Muscle of back (tissue), 11 donors: ENCODE measurements around the gene NAMPT. TPM values are rescaled to one million over a fixed set of nuclear protein-coding genes. Genes with fewer than 3 reads are reported as not detected.
"Not testable (repeated sequence)": the region's sequence is repeated elsewhere in the genome, so short reads cannot be mapped to it uniquely, and the experiment has no call there.

Source experiments
- DNase-seq, 3 donors: peaks; one replicate each; pipeline versions ENCODE4 v3.0.0 to v3.0.0-alpha.2; 2013
- polyA plus RNA-seq, 10 donors: library from polyadenylated mRNA; unstranded; fragments of 120-200 nt; gene quantifications; one replicate each; pipeline ENCODE4 v1.2.1, GENCODE V29; 2013; ENCODE audit not compliant: insufficient read length in 10 of 10

Gene NAMPT
- polyA plus RNA-seq, 10 donors: 17.7 to 27.3 (median 21.2) TPM

DNA sequence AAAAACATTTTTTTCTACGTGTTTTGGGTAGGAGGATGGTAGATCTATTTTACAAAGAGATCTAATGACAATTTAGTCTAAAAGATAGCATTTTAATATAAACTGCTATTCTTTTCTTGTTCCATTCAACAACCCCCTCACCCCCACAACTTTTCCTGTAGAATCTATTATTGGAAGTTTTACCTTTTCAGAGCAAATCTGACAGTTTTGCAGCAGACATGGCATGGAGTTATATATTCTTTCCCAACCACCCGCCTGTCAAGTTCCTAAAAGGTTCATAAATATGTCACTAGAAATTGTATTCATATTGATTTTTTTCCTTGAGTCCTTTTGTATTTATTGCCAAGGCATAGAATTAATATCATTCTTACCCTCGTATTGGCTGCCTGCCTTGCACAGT lies 21.5 kb upstream of the NAMPT start:
- DNase-seq: no peak

DNA sequence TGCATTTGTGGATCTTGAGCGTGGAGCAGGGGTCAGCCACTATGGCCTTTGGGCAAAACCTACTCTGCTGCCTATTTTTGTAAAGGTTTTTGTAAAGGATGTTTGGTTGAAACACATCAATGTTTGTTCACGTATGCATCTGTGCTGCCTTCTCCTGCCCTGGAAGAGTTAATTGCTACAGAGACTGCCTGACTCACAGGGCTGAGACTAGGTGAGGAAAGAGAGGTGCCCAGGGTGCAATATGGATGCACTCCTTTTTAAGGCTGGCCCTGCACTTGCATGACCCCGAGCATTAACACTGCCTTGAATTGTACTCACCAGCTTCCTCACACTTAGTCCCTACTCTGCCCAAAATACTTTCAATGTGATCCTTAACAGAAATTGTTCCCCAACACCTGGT lies 20.9 kb upstream of the NAMPT start:
- no peak for DNase-seq

DNA sequence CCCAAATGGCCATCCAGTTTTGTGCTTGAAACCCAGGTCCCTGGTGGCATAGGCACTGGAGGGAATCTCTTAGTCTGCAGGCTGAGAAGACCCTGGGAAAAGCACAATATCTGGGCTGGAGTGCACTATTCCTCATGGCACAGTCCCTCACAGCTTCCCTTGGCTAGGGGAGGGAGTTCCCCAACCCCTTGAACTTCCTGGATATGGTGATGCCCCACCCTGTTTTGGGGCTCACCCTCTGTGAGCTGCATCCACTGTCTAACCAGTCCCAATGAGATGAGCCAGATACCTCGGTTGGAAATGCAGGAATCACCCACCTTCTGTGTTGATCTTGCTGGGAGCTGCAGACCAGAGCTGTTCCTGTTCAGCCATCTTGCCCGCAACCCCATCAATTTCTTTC lies 19.8 kb upstream of the NAMPT start:
- no peak for DNase-seq

DNA sequence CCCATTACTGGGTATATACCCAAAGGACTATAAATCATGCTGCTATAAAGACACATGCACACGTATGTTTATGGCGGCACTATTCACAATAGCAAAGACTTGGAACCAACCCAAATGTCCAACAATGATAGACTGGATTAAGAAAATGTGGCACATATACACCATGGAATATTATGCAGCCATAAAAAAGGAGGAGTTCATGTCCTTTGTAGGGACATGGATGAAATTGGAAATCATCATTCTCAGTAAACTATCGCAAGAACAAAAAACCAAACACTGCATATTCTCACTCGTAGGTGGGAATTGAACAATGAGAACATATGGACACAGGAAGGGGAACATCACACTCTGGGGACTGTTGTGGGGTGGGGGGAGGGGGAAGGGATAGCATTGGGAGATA lies 13.8 kb upstream of the NAMPT start:
- not testable (repeated sequence) for DNase-seq

DNA sequence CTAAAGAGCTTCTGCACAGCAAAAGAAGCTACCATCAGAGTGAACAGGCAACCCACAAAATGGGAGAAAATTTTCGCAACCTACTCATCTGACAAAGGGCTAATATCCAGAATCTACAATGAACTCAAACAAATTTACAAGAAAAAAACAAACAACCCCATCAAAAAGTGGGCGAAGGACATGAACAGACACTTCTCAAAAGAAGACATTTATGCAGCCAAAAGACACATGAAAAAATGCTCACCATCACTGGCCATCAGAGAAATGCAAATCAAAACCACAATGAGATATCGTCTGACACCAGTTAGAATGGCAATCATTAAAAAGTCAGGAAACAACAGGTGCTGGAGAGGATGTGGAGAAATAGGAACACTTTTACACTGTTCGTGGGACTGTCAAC lies 13.4 kb upstream of the NAMPT start:
- DNase-seq: not testable (repeated sequence)

DNA sequence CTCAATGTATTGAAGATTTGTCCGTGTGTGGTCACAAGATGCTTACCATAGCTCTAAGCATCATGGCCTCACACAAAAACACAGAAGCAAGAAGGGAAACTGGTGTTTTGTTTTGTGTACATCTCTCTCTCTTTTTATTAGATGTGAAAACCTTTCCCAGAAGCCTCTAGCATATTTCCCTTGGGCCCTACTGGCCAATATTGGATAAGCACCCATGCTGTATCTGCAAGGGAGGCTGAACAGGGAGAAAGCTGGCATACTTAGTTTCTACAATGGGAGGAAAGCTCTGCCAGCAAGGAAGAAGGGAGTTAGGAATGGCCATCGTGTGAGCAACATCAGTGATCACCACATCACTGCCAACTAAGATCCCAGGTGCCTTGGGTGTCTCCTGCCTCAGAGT lies 9.6 kb upstream of the NAMPT start:
- DNase-seq: no peak

DNA sequence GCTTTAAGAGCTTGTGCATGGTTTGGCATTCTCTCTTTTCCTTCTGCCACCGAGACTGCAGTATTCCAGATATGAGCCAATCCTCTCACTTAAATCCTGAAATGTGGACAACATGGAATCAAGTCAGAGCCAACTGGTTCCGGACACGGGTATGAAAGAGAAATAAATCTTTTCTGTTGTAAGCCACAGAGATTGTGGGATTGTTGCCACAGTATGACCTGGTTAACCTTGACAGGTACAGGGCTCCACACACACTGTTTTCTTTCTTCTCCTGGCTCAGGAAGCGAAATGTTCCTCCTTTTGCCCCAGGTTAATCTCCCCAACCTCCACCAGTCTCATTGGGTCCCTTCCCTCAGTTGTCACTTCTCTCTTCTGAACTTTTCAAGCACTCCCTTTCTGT lies 6.5 kb upstream of the NAMPT start:
- DNase-seq: no peak

DNA sequence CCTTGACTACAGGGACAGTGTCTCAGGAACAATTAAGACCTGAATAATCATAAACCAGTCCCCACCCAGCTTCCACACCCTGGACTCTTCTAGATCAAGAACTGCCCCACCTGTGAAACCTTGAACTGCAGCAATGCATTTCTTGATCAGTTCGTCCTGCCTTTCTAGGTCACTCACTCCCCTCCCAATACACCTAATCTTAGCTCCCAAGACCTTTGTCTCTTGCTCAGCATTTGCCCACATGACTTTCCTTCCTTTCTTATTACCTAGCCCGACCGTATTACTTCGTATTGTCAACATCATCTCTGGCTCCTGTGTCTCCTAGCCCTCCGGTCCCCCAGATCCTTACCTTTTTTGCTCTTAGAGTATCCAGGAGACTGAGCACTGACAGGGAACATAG lies 5.5 kb upstream of the NAMPT start:
- DNase-seq: no peak

DNA sequence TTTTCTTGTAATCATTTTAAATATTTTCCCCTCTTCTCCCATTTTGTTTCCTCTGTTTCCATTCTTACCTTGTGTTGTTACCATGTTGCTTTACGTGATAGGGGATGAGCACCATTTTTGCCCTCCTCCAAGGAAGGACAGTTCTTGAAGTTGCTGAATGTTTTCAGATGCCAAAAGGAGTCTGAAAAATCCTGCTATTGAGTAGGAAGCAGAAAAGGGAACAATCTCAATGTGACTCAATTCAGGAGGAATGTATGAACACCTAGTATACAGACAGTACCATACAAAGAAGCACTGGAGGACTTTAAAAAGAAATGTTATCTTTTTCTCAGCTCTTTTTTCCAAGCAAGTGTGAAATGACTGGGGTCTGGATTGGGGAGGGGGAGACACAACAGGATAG lies 5.1 kb upstream of the NAMPT start:
- no peak for DNase-seq

DNA sequence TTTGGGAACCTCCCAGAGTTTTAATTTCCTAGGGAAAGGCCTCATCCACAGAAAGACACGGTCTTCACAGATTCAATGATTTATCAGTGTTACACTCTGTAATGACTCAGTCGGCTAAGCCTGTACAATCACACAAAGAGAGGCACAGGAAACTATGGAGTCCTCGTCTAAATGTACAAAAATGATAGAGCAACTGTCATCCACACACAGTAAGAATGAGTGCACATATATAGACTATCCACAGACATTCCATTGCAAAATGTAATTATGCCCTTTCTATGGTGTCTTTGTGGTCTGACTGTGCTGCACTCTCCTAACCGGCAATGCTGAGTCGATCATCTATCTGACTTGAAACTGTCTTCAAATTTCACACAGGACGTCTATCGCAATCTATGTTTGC lies 3.5 kb upstream of the NAMPT start:
- DNase-seq: no peak

DNA sequence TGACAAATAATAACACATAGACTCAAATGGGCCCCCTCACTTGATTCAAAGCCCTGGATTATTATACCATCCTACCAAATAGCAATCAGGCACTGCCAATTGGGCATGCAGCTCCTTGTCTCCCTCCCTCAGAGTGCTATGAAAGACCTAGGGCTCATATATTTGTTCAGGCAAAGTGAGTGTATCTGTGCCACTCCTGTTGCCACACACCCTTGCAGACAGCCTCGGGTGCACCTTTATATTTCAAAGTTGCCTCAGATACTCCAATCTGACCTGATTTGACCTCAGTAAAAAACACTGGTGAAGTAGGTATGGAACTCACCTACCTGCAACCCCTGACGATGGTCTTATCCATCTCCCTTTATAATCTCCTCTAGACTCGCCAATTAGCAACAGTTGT lies 3.0 kb upstream of the NAMPT start:
- DNase-seq: no peak

DNA sequence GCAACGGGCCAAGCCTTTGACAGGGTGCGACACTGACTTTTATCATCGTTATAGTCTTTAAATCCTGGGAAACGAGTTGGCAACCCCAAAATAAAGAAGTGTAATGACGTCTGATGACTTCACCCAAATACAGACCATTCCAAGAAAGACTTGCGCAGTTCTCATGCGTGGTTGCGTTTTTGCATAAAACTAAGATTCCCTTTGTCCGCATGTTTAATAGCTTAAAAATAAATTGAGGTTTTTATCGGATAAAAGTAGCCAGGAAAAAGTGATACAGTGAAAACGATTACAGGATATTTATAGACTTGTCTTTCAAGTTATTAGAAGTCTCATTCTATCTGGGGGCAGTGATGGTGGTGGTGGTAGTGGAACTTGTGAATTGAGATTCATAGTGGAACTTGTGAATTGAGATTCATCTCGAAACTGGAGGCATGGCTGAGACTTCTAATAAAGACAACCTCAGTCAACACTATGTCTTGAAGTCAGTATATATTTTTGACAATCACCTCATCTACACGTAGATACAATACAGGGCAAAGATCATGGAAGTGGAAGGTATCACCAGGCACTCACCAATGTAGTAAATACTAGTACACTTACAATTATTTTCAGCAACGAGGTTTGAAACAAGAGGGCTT lies 1.2 kb upstream of the NAMPT start:
- peak in 1 of 3 donors; percentile 13 for DNase-seq

DNA sequence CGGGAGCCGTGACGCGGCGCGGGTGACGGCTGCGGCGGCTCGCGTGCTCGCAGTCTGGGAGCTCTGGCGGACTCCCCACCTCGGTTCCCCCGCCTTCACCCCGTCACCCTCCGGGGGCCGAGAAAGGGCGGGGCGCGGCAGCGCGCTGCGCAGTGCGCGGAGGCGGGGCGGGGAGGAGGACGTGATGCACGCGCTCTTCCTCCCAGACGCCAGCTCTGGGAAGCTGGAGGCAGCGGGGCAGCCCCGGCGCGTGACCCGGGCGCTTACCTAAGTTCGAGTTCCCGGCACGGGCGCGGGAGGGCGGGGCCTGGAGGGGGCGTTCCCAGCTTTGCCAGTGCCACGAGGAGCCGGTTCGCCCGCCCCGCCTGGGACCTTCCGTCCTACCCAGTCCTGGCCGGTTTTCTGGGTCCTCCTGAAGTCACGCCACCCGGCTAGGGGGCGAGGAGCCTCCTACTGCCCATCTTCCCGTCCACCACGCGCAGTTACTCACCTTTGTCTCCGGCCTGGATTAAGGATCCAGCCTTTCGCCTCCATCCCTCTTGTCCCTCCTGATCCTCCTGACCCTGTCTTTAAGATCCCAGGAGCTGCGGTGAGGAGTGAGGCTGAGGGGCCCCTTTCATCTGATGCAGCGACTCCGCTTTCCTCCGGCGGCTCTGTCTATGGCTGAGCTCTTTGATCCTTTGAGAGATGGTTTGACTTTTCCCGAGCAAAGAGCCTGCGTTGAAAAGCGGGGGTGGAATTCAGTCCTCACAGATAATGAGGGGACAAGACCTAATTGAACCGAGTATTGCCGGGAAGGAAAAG lies 470 bp upstream of the NAMPT start:
- peak; percentile 97 to 99 (median 97) for DNase-seq

DNA sequence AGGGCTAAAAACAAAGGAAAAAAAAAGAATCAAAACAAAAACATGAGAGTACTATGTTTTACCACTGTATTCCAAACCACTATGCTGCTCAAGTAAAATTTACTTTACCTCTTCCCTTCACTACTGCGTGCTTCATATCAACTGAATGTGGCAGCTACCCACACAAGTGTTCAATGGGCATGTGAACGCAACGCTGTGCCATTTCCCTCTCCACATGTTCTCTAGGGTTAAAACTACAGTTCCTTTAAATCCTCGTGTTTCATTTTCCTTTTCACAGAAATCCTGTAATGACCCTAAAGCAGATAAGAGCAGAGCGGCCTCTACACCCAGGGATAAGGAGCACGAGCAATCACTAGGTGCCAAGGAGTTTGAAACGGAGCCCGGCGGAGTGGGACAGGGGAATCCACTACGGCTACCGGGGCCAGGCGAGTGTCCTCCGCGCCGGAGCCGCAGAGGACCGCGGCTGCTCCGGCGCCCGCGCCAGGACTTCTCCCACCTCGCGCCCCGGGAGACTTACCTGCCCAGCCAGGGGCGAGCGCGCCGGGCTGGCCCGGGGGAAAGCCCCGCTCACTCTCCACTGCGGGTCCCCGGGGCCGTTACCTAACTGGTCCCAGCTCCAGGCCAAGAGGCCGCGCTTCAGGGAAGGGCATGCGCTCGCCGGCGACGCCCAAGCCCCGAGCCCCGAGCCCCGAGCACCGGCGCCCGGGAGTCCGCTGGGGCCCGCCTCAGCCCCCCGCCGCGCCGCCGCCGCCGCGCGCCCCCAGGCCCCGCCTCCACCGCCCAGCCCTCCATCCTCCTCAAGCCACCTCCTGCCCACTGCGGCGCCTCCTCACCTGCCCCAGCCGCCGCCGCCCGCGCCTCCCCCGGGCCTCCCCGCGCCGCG lies 711 bp downstream of the NAMPT start:
- peak; percentile 19 to 78 (median 50) for DNase-seq

DNA sequence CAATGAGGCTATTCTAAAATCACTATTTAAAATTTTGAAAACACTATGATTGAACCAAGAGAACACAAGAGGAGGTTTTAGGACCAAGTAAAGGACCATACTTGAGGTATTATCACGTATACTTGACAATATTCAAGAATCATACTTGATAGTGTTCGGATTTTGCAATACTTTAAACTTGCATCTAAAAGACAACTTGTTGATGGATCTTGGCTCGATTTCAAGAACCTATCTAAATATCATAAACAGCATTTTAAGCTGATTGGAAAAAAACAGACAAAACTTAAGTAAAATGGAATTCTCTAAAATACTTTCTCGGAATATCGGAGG lies 1.3 kb downstream of the NAMPT start:
- DNase-seq: no peak

DNA sequence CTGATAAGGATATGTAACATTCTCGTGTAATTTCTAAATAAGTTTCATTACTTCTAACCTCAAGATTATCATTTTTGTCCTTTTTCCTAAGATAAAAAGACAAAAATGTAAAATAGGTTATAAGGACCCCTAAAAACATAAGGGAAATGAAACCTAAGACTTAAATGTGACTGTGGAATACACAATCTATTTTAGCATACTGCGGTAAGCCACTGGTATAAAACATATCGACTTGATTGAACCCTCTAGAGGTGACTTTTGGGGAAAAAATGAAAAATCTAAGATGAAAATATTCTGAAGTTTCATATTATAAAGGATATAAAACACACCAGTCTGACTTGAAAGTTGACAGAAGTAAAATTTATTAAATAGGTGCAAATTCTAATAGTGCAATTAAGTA lies 1.9 kb downstream of the NAMPT start:
- DNase-seq: no peak

DNA sequence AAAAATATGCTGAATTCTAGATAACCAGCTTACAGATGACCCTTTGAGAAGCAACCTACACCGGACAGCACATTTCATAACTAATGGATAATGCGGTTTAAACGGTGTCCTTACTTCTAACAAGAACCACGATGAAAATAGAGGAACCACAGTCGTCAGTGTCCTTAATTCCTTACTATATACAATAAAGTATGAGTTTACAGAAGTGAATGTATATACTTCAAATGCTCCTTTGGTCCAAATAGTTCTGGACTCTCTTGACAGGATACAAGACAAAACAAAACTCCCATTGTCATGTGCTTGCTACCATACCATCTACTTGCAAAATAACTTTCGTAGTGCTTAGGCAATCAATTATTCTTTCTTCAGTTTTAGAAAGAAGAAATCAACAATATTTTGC lies 2.4 kb downstream of the NAMPT start:
- DNase-seq: peak in 1 of 3 donors; percentile 2

DNA sequence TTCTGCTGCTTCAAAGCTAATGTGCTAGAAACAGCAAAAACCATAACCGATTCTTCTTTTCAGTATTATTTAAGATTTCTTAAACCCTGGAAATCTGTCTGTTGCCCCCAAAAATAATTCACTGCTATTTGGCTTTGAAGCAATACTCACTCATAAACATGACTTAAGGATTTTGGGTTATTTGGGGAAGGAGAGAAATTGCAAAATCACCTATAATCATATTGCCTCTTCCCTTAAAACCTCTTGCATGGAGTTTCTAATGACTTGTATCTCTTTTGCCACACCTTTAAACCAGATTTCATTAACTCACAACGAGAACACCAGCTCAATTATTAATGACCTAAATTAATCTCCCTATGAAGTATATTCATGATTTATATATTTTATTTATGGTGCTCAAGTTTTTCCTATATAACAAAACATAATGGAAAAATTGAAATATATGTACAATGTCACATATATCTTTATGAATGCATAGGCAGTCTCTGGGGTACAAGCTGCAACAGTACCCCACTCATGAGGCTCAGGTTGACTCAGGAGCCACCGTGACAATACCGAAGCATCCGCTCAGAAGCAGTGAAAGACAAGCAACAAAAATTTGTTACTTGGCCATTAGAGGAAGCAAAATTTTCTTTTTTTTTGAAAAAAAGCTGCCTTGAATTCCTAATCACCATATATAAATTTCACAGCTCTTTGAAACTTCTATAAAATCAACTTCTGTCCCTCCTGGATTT lies 3.0 kb downstream of the NAMPT start:
- DNase-seq: no peak

DNA sequence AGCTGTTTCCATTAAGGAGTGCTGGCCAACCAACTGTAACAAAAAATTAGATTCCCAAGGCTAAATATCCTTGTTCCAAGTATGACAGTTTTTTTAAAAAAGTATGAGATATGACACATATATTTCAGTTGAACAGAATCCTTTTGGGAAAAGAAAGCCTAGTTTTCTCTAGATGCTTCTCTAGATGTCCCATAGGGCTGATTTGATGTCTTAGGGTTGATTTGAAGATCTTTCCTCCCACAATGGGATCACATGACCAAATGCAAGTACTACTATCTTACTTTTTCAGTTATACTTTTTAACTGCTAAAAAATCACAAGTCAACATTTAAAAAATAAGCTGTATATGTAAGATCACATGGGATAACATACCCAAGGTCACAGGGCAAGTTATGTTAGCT lies 3.7 kb downstream of the NAMPT start:
- DNase-seq: no peak

DNA sequence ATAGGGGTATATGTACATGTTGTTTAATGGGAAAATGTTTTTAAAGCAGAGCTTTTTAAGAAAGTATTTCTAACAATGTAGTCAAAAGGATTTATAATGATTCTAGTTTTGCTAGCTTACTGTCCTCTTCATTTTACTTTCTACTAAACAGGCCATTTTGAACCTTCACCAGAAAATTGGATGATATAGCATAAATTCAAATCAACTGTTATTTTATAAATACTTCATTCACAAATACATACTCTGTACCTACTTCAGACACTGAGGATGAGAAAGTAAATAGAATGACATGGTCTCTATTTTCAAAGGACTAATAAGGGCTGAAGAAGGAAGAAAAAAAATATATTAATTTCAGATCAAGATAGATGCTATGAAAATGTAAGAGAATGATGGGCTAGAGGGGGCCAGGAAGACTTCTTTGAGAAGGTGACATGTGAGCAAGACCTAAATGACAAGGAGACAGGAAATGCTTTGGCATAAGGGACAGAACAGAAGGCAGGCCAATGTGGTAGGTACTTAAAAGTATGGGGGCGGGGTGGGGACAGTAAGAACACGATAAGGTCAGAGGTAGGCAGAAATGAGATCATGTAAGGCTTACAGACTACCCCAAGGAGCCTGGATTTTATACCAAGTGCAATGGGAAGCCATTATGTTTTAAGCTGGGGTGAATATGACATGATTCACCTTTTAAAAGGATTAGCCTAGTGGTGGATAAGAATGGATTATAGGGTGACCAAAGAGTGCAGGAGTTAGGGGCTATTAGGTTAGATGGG lies 5.2 kb downstream of the NAMPT start:
- no peak for DNase-seq

DNA sequence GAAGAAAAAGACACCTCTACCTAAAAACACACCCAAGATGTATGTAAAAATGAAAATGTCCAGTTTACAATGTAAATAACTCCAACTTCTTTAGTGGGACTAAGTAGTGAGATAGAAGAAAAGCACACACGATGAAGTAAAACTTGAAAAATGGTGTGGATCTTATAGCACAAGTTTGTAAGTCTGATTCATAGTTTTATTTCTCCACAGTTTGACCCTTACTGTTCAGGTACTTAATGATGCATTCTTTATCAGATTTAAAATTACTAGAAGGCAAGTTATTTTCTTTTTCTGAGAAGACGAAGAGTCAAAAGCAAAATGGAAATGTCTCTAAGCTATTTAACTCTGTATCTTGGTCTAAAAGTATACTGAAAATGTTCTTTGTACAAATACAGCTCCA lies 6.1 kb downstream of the NAMPT start:
- no peak for DNase-seq
